ENCODE data around the gene KRTDAP.

The KRTDAP gene

DNA sequence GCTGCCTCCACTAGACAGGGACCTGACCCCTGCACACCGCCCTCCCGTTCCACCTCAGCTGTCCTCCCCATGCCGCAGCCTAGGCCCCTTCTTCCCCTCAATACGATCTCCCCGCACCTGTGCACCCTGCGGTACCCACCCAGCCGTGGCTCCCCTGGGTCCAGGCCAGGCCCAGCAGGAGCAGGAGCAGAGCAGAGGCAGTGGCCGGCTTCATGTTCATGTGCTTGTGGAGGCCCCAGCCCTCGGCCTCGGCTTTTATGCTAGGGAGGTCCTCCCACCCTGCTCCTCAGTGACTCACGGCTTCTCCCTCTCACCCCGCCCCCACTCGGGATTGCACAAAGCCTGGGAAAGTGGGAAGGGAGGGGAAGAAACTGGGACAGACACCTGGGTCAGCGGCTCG lies 11.4 kb upstream of the KRTDAP start:
- DNase-seq, result peak; percentile 33
- no peak overlapping the region for H2AK5ac ChIP-seq (ENCODE audit: low read length, severe bottlenecking)
- H3K79me1 ChIP-seq (replicated peaks; ENCODE audit: low read length, poor library complexity, severe bottlenecking), result no peaks in the 10 kb centered on the region
- H3K4me3 ChIP-seq (ENCODE audit: insufficient read depth in 1 of 2, low read depth in 1 of 2, low read length in 2 of 2), result no peak overlapping the region
- no peak overlapping the region for H2BK5ac ChIP-seq (ENCODE audit: low read depth, low read length, poor library complexity, severe bottlenecking)
- H3K18ac ChIP-seq (ENCODE audit: low read depth in 1 of 2, low read length in 2 of 2), result no peak overlapping the region
- peaks cover 0 to 4% of the 10 kb centered on the region in 2 experiments for H3K36me3 ChIP-seq (ENCODE audit: control insufficient read depth in 1 of 2, insufficient read depth in 2 of 2, low read depth in 1 of 2, low read length in 2 of 2)
- WGBS, result 94% methylated on average over 7 of the region's 15 CpGs
- no peaks in the 10 kb centered on the region for H3K9me3 ChIP-seq (ENCODE audit: control insufficient read depth, low read length)
- H3K4ac ChIP-seq (ENCODE audit: low read depth in 1 of 2, low read length in 2 of 2), result no peak overlapping the region
- no peaks in the 10 kb centered on the region for H3K4me1 ChIP-seq (ENCODE audit: control insufficient read depth, insufficient read depth, low read depth, low read length)
- no peak overlapping the region for H2AFZ ChIP-seq (ENCODE audit: low read depth, low read length)
- H4K8ac ChIP-seq (ENCODE audit: low read length), result no peak overlapping the region
- H3K27ac ChIP-seq (ENCODE audit: low read length, poor library complexity, severe bottlenecking), result no peak overlapping the region
- H4K91ac ChIP-seq (ENCODE audit: low read length), result no peak overlapping the region
- H3K23ac ChIP-seq (ENCODE audit: low read length in 2 of 2), result no peak overlapping the region
- no peak overlapping the region for H3K4me2 ChIP-seq (ENCODE audit: low read length, poor library complexity, severe bottlenecking)
- no peak overlapping the region for H2BK15ac ChIP-seq (ENCODE audit: low read depth, poor library complexity, severe bottlenecking)
- H2BK120ac ChIP-seq (ENCODE audit: low read depth, low read length), result no peak overlapping the region
- H3K14ac ChIP-seq (ENCODE audit: low read length in 2 of 2), result no peak overlapping the region
- H2BK12ac ChIP-seq (ENCODE audit: low read length in 2 of 2), result no peak overlapping the region
- no peak overlapping the region for H3K9ac ChIP-seq (ENCODE audit: low read length)
- H3K27me3 ChIP-seq (ENCODE audit: control insufficient read depth in 1 of 2, insufficient read depth in 1 of 2, low read length in 2 of 2), result peaks cover 17 to 20% of the 10 kb centered on the region in 2 experiments

DNA sequence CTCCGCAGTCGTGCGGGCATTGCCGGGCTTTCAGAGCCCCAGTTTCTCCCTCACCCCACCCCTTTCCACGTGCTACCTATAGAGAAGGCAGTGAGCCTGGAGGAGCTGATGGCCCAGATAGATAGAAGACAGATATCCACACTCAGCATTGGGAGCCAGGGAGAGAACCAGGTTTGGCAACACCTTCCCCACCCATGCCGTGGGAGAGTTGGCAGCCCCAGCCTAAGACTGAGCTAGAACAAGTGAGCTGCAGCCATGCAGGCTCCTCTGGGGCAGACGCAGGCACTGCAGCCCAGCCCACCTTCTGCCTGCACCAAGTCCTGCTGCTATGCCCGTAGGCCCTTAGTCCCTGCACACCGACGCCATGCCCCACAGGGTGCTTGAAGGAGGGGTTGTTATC lies 10.3 kb upstream of the KRTDAP start:
- Histone ChIP-seq H2AFZ (ENCODE audit: low read depth, low read length) (no peak overlapping the region), H3K4me1 (ENCODE audit: control insufficient read depth, insufficient read depth, low read depth, low read length) (no peaks in the 10 kb centered on the region), H3K18ac (ENCODE audit: low read depth in 1 of 2, low read length in 2 of 2) (no peak overlapping the region), H3K4ac (ENCODE audit: low read depth in 1 of 2, low read length in 2 of 2) (no peak overlapping the region), H3K79me1 (replicated peaks; ENCODE audit: low read length, poor library complexity, severe bottlenecking) (no peaks in the 10 kb centered on the region), H2BK120ac (ENCODE audit: low read depth, low read length) (no peak overlapping the region), H3K27ac (ENCODE audit: low read length, poor library complexity, severe bottlenecking) (no peak overlapping the region), H3K9ac (ENCODE audit: low read length) (no peak overlapping the region), H2AK5ac (ENCODE audit: low read length, severe bottlenecking) (no peak overlapping the region), H3K14ac (ENCODE audit: low read length in 2 of 2) (no peak overlapping the region), H3K4me2 (ENCODE audit: low read length, poor library complexity, severe bottlenecking) (no peak overlapping the region), H3K9me3 (ENCODE audit: control insufficient read depth, low read length) (no peaks in the 10 kb centered on the region), H4K91ac (ENCODE audit: low read length) (no peak overlapping the region), H4K8ac (ENCODE audit: low read length) (no peak overlapping the region), H3K27me3 (ENCODE audit: control insufficient read depth in 1 of 2, insufficient read depth in 1 of 2, low read length in 2 of 2) (peaks cover 12 to 16% of the 10 kb centered on the region in 2 experiments), H3K23ac (ENCODE audit: low read length in 2 of 2) (no peak overlapping the region), H2BK12ac (ENCODE audit: low read length in 2 of 2) (no peak overlapping the region), H3K36me3 (ENCODE audit: control insufficient read depth in 1 of 2, insufficient read depth in 2 of 2, low read depth in 1 of 2, low read length in 2 of 2) (peaks cover 0 to 3% of the 10 kb centered on the region in 2 experiments), H2BK5ac (ENCODE audit: low read depth, low read length, poor library complexity, severe bottlenecking) (no peak overlapping the region), H3K4me3 (ENCODE audit: insufficient read depth in 1 of 2, low read depth in 1 of 2, low read length in 2 of 2) (no peak overlapping the region), H2BK15ac (ENCODE audit: low read depth, poor library complexity, severe bottlenecking) (no peak overlapping the region)
- DNase-seq, result no peak
- 84% methylated on average over 5 of the region's 10 CpGs for WGBS

GRCh38 chr19:35498984-35499527 lies 8.8 kb upstream of the KRTDAP start:
- no peak overlapping the region for H2AFZ ChIP-seq (ENCODE audit: low read depth, low read length)
- no peak overlapping the region for H3K18ac ChIP-seq (ENCODE audit: low read depth in 1 of 2, low read length in 2 of 2)
- no peak overlapping the region for H2BK12ac ChIP-seq (ENCODE audit: low read length in 2 of 2)
- DNase-seq, result no peak
- no peak overlapping the region for H4K91ac ChIP-seq (ENCODE audit: low read length)
- H3K23ac ChIP-seq (ENCODE audit: low read length in 2 of 2), result peak overlapping the region in 1 of 2 experiments; percentile 50
- H3K27ac ChIP-seq (ENCODE audit: low read length, poor library complexity, severe bottlenecking), result no peak overlapping the region
- H3K27me3 ChIP-seq (ENCODE audit: control insufficient read depth in 1 of 2, insufficient read depth in 1 of 2, low read length in 2 of 2), result peaks cover 9 to 17% of the 10 kb centered on the region in 2 experiments
- H3K4ac ChIP-seq (ENCODE audit: low read depth in 1 of 2, low read length in 2 of 2), result no peak overlapping the region
- H3K36me3 ChIP-seq (ENCODE audit: control insufficient read depth in 1 of 2, insufficient read depth in 2 of 2, low read depth in 1 of 2, low read length in 2 of 2), result no peaks in the 10 kb centered on the region
- no peak overlapping the region for H2AK5ac ChIP-seq (ENCODE audit: low read length, severe bottlenecking)
- no peak overlapping the region for H2BK5ac ChIP-seq (ENCODE audit: low read depth, low read length, poor library complexity, severe bottlenecking)
- H2BK120ac ChIP-seq (ENCODE audit: low read depth, low read length), result no peak overlapping the region
- peaks cover 5% of the 10 kb centered on the region for H3K4me1 ChIP-seq (ENCODE audit: control insufficient read depth, insufficient read depth, low read depth, low read length)
- H2BK15ac ChIP-seq (ENCODE audit: low read depth, poor library complexity, severe bottlenecking), result no peak overlapping the region
- H3K79me1 ChIP-seq (replicated peaks; ENCODE audit: low read length, poor library complexity, severe bottlenecking), result no peaks in the 10 kb centered on the region
- no peak overlapping the region for H4K8ac ChIP-seq (ENCODE audit: low read length)
- no peak overlapping the region for H3K4me2 ChIP-seq (ENCODE audit: low read length, poor library complexity, severe bottlenecking)
- no peaks in the 10 kb centered on the region for H3K9me3 ChIP-seq (ENCODE audit: control insufficient read depth, low read length)
- H3K9ac ChIP-seq (ENCODE audit: low read length), result no peak overlapping the region
- 85% methylated on average over 8 of the region's 9 CpGs for whole genome bisulfite sequencing
- no peak overlapping the region for H3K14ac ChIP-seq (ENCODE audit: low read length in 2 of 2)
- no peak overlapping the region for H3K4me3 ChIP-seq (ENCODE audit: insufficient read depth in 1 of 2, low read depth in 1 of 2, low read length in 2 of 2)

- Histone ChIP-seq H3K9me3 (ENCODE audit: control insufficient read depth, low read length) (no peaks in the 10 kb centered on the region), H3K4me2 (ENCODE audit: low read length, poor library complexity, severe bottlenecking) (no peak overlapping the region), H3K23ac (ENCODE audit: low read length in 2 of 2) (no peak overlapping the region), H3K4me3 (ENCODE audit: insufficient read depth in 1 of 2, low read depth in 1 of 2, low read length in 2 of 2) (no peak overlapping the region), H3K79me1 (replicated peaks; ENCODE audit: low read length, poor library complexity, severe bottlenecking) (no peaks in the 10 kb centered on the region), H2BK5ac (ENCODE audit: low read depth, low read length, poor library complexity, severe bottlenecking) (no peak overlapping the region), H3K18ac (ENCODE audit: low read depth in 1 of 2, low read length in 2 of 2) (no peak overlapping the region), H3K36me3 (ENCODE audit: control insufficient read depth in 1 of 2, insufficient read depth in 2 of 2, low read depth in 1 of 2, low read length in 2 of 2) (no peaks in the 10 kb centered on the region), H2BK120ac (ENCODE audit: low read depth, low read length) (no peak overlapping the region), H2AFZ (ENCODE audit: low read depth, low read length) (no peak overlapping the region), H2AK5ac (ENCODE audit: low read length, severe bottlenecking) (no peak overlapping the region), H2BK15ac (ENCODE audit: low read depth, poor library complexity, severe bottlenecking) (no peak overlapping the region), H3K9ac (ENCODE audit: low read length) (no peak overlapping the region), H3K27me3 (ENCODE audit: control insufficient read depth in 1 of 2, insufficient read depth in 1 of 2, low read length in 2 of 2) (peaks cover 9 to 25% of the 10 kb centered on the region in 2 experiments), H3K4ac (ENCODE audit: low read depth in 1 of 2, low read length in 2 of 2) (no peak overlapping the region), H3K4me1 (ENCODE audit: control insufficient read depth, insufficient read depth, low read depth, low read length) (peaks cover 5% of the 10 kb centered on the region), H3K14ac (ENCODE audit: low read length in 2 of 2) (no peak overlapping the region), H2BK12ac (ENCODE audit: low read length in 2 of 2) (no peak overlapping the region), H4K91ac (ENCODE audit: low read length) (no peak overlapping the region), H3K27ac (ENCODE audit: low read length, poor library complexity, severe bottlenecking) (no peak overlapping the region), H4K8ac (ENCODE audit: low read length) (no peak overlapping the region)
- WGBS, result 90% methylated on average over 2 of the region's 3 CpGs
- no peak for DNase-seq
Measured at GRCh38 chr19:35498220-35498619, 8.0 kb upstream of the KRTDAP start.
